ENCODE data around the gene CNGA2. TPM values are rescaled to one million over a fixed set of nuclear protein-coding genes. Genes with fewer than 3 reads are reported as not detected.

The CNGA2 gene
- total RNA-seq, 1 donor from 2014 or later: not detected

DNA sequence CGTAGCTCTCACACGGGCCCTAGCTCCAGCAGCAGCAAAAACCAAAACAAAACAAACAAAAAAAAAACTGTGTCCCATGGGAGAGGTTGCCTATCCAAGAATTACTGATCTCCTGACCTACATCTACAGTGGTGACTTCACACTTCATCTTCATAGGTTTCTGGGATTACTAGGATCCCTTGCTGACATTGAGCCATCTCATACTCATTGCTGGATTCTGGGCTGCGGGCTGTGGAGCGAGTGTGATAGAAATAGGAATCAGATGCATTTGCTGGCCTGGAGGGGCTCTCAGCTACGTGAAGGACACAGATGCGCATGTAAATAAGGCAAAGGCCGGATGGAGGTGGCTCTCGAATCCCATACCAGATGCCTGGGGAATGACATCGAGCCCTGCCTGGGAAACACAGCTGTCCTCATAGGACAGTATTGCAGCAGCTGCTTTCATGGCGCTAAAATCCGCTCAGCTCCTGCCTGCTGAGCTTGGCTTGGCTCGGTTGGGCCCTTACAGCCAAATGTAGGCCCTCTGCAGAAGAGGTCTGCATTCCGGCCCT lies 41.7 kb downstream of the CNGA2 start:
- no peaks in the 10 kb centered on the region for H3K27me3 ChIP-seq (ENCODE audit: insufficient read depth, low read length)

DNA sequence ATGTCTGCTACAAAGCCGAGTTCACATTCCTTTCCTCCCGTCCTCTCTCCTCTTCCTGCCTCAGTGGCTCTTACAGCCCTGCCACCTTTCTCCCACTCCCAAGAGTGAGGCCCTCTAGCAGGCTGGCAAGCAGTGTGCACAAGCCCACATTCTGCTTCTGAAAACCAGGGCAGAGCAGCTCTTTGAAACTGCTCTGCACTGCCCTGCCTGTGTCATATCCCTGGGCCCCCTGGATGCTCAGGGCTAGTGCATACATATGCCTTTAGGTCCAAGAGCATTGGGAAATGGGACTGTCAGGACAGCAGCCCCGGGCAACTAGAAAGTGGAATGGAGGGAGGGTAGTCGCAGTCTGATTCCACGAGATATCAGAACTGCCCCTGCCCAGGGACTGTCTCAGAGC lies 42.4 kb downstream of the CNGA2 start:
- Histone ChIP-seq H3K27me3 (ENCODE audit: insufficient read depth, low read length) (no peaks in the 10 kb centered on the region), H3K27ac (ENCODE audit: low read depth, low read length) (no peak overlapping the region), H3K4me1 (ENCODE audit: insufficient read depth, low read length) (no peaks in the 10 kb centered on the region), H3K4me3 (ENCODE audit: insufficient read depth, low read depth, low read length) (no peak overlapping the region), H3K4me2 (ENCODE audit: low read length) (no peak overlapping the region), H3K9me3 (ENCODE audit: insufficient read depth, low read depth, low read length) (no peaks in the 10 kb centered on the region), H3K79me2 (ENCODE audit: insufficient read depth, low read length) (no peaks in the 10 kb centered on the region), H4K20me1 (ENCODE audit: insufficient read depth, low read length) (no peaks in the 10 kb centered on the region), H3K36me3 (ENCODE audit: insufficient read depth, low read length) (no peaks in the 10 kb centered on the region), H2AFZ (ENCODE audit: low read depth, low read length) (no peak overlapping the region), H3K9ac (ENCODE audit: low read length) (no peak overlapping the region)
- Mint-ChIP-seq H3K36me3 (ENCODE audit: low read depth, unreplicated experiment) (no peaks in the 10 kb centered on the region), H3K27ac (ENCODE audit: unreplicated experiment) (no peak overlapping the region), H3K4me3 (ENCODE audit: unreplicated experiment) (no peak overlapping the region), H3K27me3 (ENCODE audit: low read depth, unreplicated experiment) (peaks cover 11% of the 10 kb centered on the region), H3K9me3 (ENCODE audit: unreplicated experiment) (no peaks in the 10 kb centered on the region), H3K4me1 (ENCODE audit: low read depth, unreplicated experiment) (no peaks in the 10 kb centered on the region)
- no peak for TF ChIP-seq EZH2 (IDR thresholded peaks at IDR 0.05; ENCODE audit: insufficient read depth, low read length)
- TF ChIP-seq, protein P1, sequence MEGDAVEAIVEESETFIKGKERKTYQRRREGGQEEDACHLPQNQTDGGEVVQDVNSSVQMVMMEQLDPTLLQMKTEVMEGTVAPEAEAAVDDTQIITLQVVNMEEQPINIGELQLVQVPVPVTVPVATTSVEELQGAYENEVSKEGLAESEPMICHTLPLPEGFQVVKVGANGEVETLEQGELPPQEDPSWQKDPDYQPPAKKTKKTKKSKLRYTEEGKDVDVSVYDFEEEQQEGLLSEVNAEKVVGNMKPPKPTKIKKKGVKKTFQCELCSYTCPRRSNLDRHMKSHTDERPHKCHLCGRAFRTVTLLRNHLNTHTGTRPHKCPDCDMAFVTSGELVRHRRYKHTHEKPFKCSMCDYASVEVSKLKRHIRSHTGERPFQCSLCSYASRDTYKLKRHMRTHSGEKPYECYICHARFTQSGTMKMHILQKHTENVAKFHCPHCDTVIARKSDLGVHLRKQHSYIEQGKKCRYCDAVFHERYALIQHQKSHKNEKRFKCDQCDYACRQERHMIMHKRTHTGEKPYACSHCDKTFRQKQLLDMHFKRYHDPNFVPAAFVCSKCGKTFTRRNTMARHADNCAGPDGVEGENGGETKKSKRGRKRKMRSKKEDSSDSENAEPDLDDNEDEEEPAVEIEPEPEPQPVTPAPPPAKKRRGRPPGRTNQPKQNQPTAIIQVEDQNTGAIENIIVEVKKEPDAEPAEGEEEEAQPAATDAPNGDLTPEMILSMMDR (IDR thresholded peaks at IDR 0.05; ENCODE audit: insufficient read depth, low read depth, low read length): no peak
- FAIRE-seq: no peak
- DNase-seq (ENCODE audit: low read depth): no peak

More for the DNA sequence above, 41.7 kb downstream of the CNGA2 start:
- Histone ChIP-seq H3K4me3 (ENCODE audit: insufficient read depth, low read depth, low read length) (no peak overlapping the region), H4K20me1 (ENCODE audit: insufficient read depth, low read length) (no peaks in the 10 kb centered on the region), H3K36me3 (ENCODE audit: insufficient read depth, low read length) (no peaks in the 10 kb centered on the region), H3K27ac (ENCODE audit: low read depth, low read length) (no peak overlapping the region), H3K4me2 (ENCODE audit: low read length) (no peak overlapping the region), H3K4me1 (ENCODE audit: insufficient read depth, low read length) (no peaks in the 10 kb centered on the region), H3K79me2 (ENCODE audit: insufficient read depth, low read length) (no peaks in the 10 kb centered on the region), H3K9me3 (ENCODE audit: insufficient read depth, low read depth, low read length) (no peaks in the 10 kb centered on the region), H2AFZ (ENCODE audit: low read depth, low read length) (no peak overlapping the region), H3K9ac (ENCODE audit: low read length) (no peak overlapping the region)
- H3K4me3 Mint-ChIP-seq (ENCODE audit: unreplicated experiment): no peak overlapping the region
- no peaks in the 10 kb centered on the region for H3K4me1 Mint-ChIP-seq (ENCODE audit: low read depth, unreplicated experiment)
- no peak overlapping the region for H3K27ac Mint-ChIP-seq (ENCODE audit: unreplicated experiment)
- TF ChIP-seq, protein P1 (IDR thresholded peaks at IDR 0.05; ENCODE audit: insufficient read depth, low read depth, low read length): no peak
- TF ChIP-seq EZH2 (IDR thresholded peaks at IDR 0.05; ENCODE audit: insufficient read depth, low read length): no peak
- peaks cover 11% of the 10 kb centered on the region for H3K27me3 Mint-ChIP-seq (ENCODE audit: low read depth, unreplicated experiment)
- H3K36me3 Mint-ChIP-seq (ENCODE audit: low read depth, unreplicated experiment): no peaks in the 10 kb centered on the region
- no peak for FAIRE-seq
- no peak for DNase-seq (ENCODE audit: low read depth)
- H3K9me3 Mint-ChIP-seq (ENCODE audit: unreplicated experiment): no peaks in the 10 kb centered on the region

DNA sequence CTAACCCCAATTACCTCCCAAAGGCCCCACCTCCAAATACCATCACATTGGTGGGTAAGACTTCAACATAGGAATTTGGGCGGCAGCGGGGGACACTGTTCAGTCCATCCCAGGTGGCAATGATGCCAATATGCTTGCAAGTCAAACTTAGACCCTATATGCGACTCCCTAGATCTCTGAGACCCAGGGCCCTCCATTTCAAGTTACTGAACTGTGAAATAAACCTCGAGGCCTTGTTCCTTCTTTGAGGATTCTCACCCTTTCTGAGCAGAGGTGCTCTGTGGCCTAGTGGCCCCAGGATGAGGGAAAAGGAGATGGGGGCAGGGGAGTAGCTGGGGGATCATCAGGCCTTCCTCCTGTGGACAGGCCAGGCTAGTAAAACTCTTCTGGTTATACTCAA lies 44.7 kb downstream of the CNGA2 start:
- no peak overlapping the region for H3K27ac Mint-ChIP-seq (ENCODE audit: unreplicated experiment)
- H3K79me2 ChIP-seq (ENCODE audit: insufficient read depth, low read length): no peaks in the 10 kb centered on the region
- DNase-seq (ENCODE audit: low read depth) (no peak), FAIRE-seq (no peak)
- H3K4me1 Mint-ChIP-seq (ENCODE audit: low read depth, unreplicated experiment): no peaks in the 10 kb centered on the region
- H3K27ac ChIP-seq (ENCODE audit: low read depth, low read length): no peak overlapping the region
- TF ChIP-seq EZH2 (IDR thresholded peaks at IDR 0.05; ENCODE audit: insufficient read depth, low read length): no peak
- TF ChIP-seq, protein P1 (IDR thresholded peaks at IDR 0.05; ENCODE audit: insufficient read depth, low read depth, low read length): no peak
- H3K27me3 ChIP-seq (ENCODE audit: insufficient read depth, low read length): no peaks in the 10 kb centered on the region
- H3K4me3 ChIP-seq (ENCODE audit: insufficient read depth, low read depth, low read length): no peak overlapping the region
- peaks cover 15% of the 10 kb centered on the region for H3K27me3 Mint-ChIP-seq (ENCODE audit: low read depth, unreplicated experiment)
- no peaks in the 10 kb centered on the region for H3K9me3 ChIP-seq (ENCODE audit: insufficient read depth, low read depth, low read length)
- no peaks in the 10 kb centered on the region for H3K4me1 ChIP-seq (ENCODE audit: insufficient read depth, low read length)
- no peaks in the 10 kb centered on the region for H3K36me3 Mint-ChIP-seq (ENCODE audit: low read depth, unreplicated experiment)
- H4K20me1 ChIP-seq (ENCODE audit: insufficient read depth, low read length): no peaks in the 10 kb centered on the region
- no peaks in the 10 kb centered on the region for H3K9me3 Mint-ChIP-seq (ENCODE audit: unreplicated experiment)
- H3K4me2 ChIP-seq (ENCODE audit: low read length): no peak overlapping the region
- H3K36me3 ChIP-seq (ENCODE audit: insufficient read depth, low read length): no peaks in the 10 kb centered on the region
- no peak overlapping the region for H2AFZ ChIP-seq (ENCODE audit: low read depth, low read length)
- H3K9ac ChIP-seq (ENCODE audit: low read length): no peak overlapping the region
- H3K4me3 Mint-ChIP-seq (ENCODE audit: unreplicated experiment): no peak overlapping the region

All from astrocyte (in vitro differentiated cells and primary cell).